Stimulated activated naive CD4-positive, alpha-beta T cell (primary cell): ENCODE data around the gene PSMG4.

Experiments
- DNase-seq, 6 experiments: peaks; one replicate each; lab custom pipeline; 2025; lab: John Stamatoyannopoulos, UW

Gene PSMG4

DNA sequence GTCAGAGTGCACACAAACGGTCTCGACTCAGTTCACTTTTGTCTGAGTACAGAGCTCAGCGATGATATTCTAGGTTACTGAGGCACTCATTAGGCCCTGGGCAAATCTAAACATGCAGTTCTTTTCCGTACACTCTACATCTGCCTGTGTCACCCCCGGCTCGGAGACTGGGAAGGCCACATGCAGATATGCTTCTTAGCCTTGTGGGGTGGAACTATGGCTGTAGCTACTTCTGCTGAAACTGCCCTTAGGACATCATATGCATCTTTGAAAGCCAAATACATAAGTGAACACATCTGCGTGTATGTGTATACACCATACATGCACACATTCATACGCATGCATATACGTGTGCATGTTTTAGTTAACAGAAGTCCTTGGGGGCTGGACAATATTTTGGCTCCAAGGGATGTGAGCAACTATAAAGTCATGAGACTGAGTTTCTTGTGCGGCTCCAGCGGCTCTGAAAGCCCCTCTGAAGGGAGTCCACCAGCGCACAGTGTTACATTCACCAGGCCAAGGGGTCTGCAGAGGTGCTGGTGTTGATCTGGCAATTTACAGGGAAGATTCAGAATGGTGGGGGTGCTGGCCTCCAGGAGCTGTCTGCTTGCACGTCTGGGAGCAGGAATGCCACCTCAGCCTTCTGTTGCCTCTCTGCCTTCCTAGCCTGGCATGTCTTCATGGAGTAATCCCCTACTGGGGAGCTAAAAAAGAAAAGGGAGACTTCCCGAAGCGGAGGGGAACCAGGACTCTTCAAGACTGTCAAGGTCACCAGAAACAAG is 31.6 kb downstream of the PSMG4 start:
- DNase-seq, result no peak

DNA sequence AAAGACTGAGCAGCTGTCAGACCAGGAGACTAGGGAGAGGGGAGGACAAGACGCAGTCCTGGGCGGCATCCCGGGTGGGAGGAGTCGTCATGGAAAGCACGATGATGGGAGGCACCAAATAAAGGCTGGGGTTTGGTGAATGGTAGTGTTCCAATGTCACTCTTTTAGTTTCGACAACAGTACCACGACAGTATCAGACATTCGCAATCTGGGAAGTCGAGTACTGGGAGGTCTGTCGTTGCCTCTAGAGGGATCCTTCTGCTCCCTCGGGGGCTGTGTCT is 32.1 kb downstream of the PSMG4 start:
- DNase-seq, result no peak

DNA sequence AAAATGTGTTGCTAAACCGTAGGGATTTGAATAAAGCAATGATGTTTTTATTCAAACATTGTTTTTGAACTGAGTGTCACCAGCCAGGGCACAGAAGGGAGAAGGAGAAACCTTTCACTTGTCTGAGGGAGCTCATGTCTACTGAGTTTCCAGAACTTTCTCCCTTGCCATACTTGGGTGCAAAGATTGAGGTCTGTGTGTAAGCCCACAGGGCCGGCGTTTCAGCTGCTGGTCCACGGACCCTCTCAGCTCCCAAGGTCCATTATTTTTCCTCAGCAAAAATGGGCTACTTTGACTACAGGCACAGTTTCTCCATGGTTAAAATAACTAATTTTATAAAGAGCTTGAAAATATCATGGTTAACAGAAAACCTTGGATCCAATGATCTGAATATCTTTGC is 32.6 kb downstream of the PSMG4 start:
- no peak for DNase-seq

- DNase-seq, result no peak
Observed at GRCh38 chr6:3291987-3292386, 33.2 kb downstream of the PSMG4 start.

DNA sequence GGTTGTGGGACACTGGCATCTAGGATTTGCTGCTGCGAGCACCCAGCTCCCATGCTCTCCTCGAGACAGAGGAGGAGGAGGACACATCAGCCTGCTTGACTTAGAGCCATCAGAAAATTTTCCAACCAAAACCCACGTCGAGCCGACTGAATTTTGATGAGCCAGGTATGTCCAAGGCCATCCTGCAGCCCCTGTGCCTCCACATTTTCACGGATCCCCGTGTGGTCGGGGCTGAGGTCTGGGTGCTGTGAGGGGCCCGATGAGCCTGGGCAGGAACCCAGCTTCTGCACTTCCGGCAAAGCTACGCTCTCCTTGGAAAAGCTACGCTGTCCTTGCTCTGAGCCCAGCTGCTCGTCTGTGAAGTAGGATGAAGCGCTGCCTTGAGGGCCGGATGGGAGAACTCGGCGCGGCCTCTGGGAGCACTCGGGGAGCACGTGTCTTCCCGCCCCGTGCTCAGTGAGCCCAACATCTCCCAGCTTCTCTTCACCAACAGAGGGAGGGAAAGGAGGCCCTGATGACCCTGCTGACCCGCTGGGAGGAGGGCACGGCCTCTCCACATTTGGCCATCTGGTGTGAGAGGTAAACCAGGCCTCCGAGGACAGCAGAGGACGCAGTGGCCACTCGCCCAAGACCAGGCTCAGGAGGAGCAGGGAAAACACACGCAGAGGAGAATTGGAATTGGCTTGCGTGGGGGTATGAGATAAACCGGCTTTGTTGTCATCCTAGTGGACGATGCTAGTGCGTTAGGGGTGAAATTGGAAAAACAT is 33.9 kb downstream of the PSMG4 start:
- no peak for DNase-seq

DNA sequence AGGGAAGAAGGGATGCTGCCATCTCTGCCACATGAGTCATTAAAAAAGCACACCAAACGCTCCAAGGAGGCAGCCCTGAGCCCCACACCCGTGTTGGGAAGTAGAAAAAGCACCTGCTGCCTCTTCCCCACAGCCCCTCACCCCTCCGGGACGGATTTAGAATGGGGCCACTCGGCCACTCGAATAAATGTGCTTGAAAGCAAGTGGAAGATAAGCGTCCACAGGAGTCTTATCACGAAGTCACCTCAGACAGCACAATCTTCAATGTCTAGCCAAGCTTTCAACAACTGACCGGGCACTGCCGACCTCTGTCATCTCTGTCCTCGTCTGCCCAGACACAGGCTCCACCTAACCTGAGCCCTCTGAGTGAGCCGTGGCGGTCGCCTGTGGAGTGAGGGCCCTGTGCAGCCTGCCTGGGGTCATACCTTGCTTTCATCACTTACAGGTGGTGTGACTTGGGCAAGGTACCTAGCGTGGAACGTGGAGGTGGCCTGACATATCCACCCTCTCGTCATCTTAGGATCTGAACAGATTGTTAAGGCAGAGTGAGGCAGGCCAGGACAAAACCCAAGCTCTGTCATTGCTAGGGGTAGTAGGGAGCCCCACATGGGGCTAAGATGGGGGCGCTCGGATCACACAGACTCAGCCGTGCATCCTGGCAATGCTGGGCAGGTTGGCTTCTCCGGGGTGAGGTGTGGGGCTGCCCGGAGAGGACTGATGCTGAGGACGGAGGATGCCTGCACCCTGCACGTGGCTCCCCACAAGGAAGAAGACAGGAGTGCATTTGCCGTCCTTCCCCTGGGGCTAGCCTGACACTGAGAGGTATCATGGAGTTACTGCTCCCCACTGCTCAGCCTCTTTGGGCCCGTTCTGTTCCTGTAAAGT is 34.8 kb downstream of the PSMG4 start:
- DNase-seq, result no peak

- no peak for DNase-seq
Observed at GRCh38 chr6:3294396-3294795, 35.6 kb downstream of the PSMG4 start.

DNA sequence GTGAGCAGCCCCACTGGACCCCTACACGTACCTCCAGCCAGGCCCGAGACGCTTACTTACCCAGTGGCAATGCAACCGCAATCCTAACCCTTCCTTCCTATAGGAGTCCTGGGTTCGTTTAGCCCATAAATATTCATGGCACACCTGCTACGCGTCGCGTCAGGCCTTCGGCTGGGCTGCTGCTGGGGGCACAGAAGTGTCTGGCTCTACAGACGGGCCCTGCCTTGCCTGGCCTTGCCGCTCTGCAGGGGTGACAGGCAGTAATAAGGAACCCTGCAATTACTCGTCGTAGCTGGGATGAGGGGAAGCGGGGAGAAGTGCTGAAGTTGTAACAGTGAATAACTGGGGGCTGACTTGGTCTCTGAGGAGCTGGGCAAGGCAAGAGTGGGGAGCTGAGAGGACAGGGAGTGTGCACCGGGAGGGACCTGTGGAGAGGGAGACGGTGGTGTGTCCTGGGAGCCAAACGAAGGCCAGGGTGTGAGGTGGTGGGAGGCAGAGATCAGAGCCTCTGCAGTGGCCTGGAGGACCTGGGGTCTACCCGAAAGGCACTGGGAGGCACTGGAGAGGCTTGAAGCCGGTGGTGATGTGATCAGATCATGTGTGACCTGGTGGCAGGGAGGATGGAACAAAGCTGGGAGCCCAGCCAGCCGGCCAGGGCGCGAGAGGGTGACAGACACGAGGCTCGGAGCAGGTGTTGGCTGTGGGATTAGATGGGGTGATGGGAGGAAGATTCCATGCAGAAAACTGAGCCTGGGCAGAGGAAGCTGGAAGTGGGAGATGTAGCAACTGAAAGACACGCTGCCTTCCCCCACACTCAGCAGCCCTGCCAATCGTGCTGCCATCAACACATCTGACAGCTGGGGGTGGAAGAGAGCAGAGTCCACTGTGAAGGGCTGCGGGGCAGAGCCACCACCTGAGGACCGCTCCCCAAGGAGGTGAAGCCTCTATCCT is 36.4 kb downstream of the PSMG4 start:
- no peak for DNase-seq

GRCh38 chr6:3296078-3296477 is 37.3 kb downstream of the PSMG4 start:
- DNase-seq, result no peak

DNA sequence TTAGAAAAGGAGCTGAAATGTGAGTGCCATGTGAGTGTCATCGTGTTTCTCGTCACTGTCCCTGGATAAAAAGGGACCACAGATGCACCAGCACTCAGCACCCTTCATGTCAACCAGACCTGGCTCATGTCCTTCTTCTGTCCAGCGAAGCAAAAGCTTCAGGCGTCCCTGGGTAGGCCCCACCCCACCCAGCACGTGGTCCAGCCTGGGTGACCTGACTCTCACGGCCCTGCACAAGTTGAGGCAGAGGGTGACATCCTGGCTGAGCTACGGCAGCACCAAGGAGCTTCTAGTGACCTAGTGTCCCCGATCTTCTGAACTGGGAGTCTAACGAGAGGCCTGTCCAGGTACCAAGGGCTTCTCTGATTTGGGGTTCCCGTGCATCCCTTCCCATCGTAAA is 37.8 kb downstream of the PSMG4 start:
- DNase-seq, result no peak

DNA sequence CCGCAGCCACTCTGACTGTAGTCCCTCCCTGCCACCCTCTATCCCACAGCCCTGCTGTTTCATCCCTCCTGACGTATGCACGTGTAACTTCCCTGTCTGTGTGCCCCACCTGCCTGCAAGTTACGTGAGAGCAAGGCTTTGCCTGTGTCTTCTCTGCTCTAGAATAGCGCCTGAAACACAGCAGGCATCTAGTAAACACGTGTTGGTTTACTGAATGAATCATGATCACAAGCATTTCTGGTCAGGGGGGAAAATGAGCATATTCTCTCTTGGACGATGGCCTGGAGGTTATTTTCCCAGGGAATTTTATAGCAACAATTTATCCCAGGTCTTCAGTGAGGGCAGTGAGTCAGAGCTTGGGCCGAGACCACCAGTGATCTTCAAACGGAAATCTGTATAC is 38.3 kb downstream of the PSMG4 start:
- no peak for DNase-seq

DNA sequence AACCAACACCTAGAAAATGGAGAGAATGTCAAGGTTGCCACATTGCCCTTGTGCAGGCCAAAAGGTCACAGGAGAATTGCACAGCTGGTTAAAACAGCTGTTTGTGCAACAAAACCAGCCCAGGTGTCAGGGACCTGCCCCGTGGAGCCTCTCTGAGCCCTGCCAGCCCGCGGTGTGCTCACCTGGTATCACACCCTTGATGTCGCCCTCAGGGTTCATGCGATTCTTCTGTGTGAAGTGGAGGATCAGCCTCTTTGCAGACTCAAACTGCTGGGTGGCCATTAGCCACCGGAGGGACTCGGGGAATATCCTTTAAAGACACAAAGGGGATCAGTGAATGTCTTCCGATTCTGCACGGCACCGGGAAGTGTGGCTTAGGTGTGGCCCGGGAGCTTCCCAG is 39.2 kb downstream of the PSMG4 start:
- no peak for DNase-seq

DNA sequence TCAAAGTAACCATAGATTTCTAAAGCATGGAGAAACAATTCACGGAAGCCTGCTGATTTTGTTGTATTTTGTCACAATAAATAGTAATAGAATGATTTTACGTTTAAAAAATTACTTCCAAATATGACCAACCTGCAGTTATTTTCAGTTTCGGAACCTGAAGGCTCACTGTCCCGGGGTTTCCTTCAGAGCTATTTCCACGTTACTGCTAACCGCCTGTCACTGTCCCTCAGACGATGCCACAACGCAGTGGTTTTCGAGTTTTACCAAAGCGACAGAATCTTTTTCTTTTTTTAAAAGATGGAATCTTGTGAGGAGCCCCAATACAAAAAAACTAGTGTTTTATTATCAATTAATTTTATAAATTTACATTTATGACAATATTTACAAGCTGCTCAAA is 40.5 kb downstream of the PSMG4 start:
- no peak for DNase-seq

DNA sequence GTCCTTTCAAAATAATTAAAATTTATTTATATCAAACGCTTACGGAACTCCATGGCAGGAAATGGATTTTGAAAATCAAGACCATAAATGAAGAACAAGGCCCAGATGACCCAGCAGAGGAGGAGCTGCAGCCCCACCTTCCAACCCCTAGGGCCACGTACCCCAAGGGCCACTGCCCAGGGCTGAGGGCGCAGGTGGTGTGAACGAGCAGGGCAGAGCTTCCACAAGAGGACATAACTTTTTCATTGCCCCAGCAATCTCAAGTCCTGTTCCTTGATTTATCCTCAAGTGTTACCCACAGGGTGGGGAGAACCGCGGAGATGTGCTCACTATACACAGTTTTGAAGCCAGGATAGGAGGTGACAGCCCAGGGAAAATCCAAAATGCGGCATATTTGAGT is 42.8 kb downstream of the PSMG4 start:
- no peak for DNase-seq

- DNase-seq, result no peak
Observed at GRCh38 chr6:3303795-3304411, 45.2 kb downstream of the PSMG4 start.

GRCh38 chr6:3304500-3305215 is 45.9 kb downstream of the PSMG4 start:
- DNase-seq, result no peak

GRCh38 chr6:3305216-3305565 is 46.4 kb downstream of the PSMG4 start:
- no peak for DNase-seq

DNA sequence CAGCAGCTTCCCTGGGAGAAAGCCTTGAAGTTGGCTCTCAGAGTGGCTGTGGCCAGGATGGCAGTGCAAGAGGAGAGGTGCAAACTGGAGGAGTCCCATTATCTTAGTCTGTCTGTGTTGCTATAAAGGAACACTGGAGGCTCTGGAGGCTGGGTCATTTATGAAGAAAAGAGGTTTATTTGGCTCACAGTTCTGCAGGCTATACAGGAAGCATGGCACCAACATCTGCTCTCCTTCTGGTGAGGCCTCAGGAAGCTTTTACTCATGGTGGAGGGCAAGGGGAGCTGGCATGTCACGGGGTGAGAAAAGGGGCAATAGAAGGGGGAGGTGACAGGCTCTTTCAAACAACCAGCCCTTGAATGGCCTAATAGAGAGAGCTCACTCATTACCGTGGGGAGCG is 47.1 kb downstream of the PSMG4 start:
- DNase-seq, result no peak

DNA sequence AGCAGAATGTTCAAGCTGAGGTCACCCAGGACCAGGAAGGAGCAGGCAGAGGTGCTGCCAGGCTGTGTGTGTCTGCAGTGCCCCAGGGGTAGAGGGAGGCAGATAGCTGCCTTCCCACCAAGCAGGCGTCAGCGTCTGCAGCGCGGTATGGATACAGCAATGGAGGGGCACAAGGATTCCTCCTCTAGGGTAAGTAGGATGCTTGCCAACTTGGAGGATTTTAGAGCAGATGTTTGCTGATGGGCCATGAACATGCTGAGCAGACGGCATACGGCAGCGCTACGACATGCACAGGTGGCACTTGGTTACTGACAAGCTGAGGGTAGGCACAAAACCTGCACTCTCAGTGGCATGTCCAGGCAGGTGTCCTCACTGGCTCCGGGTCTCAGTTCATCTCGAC is 48.1 kb downstream of the PSMG4 start:
- DNase-seq, result no peak

- no peak for DNase-seq
Observed at GRCh38 chr6:3307436-3307835, 48.7 kb downstream of the PSMG4 start.

DNA sequence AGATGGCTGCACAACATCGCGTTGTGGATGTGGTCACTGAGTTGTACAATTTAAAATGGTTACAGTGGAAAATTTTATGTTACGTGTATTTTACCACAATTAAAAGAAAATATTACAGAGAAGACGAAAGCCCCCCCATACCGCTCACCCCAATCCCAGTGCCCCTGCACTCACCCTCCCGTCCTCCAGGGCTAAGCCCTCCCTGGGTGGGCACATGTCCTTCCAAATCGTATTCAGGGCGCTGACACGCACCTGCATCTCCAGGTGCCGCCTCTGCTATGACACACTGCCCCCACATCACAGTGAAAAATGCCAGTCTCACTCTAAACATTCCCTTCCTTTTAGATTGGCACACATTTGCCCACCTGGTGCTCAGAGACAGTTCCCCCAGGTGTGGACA is 49.4 kb downstream of the PSMG4 start:
- no peak for DNase-seq
